ENCODE data around the gene MUC2. TPM values are rescaled to one million over a fixed set of nuclear protein-coding genes. Genes with fewer than 3 reads are reported as not detected.

MUC2 gene
- total RNA-seq, 4 donors from 2014 or later = 0.08 TPM; not detected in 3

- Histone ChIP-seq H3K4me3 (no peak overlapping the region), H3K27me3 (peaks cover 95% of the 10 kb centered on the region)
These were observed 23.1 kb upstream of the MUC2 start for GRCh38 chr11:1051356-1052132.

GRCh38 chr11:1052133-1053011 is 22.3 kb upstream of the MUC2 start:
- WGBS, 2 donors (ENCODE audit: low coverage in 1 of 2) = 70% methylated on average over 2 of the region's 25 CpGs; no CpG with 5 or more reads in 1 of the 2 donors
- H3K27me3 ChIP-seq = peaks cover 99% of the 10 kb centered on the region

More at GRCh38 chr11:1051356-1052132, 23.1 kb upstream of the MUC2 start:
- Histone ChIP-seq H3K9me3 (no peaks in the 10 kb centered on the region), H3K27ac (no peak overlapping the region), H3K36me3 (no peaks in the 10 kb centered on the region), H3K4me1 (peaks cover 0 to 8% (median 0%) of the 10 kb centered on the region in 3 donors)
- peak; percentile 3 for ATAC-seq
- 67% methylated on average over 1 of the region's 15 CpGs; no CpG with 5 or more reads in 1 of the 2 donors for WGBS, 2 donors (ENCODE audit: low coverage in 1 of 2)
- TF ChIP-seq CTCF (IDR thresholded peaks at IDR 0.05) (no peak), POLR2AphosphoS5 (IDR thresholded peaks at IDR 0.05) (no peak), POLR2A (IDR thresholded peaks at IDR 0.05) (no peak), EP300 (IDR thresholded peaks at IDR 0.05) (no peak)

DNA sequence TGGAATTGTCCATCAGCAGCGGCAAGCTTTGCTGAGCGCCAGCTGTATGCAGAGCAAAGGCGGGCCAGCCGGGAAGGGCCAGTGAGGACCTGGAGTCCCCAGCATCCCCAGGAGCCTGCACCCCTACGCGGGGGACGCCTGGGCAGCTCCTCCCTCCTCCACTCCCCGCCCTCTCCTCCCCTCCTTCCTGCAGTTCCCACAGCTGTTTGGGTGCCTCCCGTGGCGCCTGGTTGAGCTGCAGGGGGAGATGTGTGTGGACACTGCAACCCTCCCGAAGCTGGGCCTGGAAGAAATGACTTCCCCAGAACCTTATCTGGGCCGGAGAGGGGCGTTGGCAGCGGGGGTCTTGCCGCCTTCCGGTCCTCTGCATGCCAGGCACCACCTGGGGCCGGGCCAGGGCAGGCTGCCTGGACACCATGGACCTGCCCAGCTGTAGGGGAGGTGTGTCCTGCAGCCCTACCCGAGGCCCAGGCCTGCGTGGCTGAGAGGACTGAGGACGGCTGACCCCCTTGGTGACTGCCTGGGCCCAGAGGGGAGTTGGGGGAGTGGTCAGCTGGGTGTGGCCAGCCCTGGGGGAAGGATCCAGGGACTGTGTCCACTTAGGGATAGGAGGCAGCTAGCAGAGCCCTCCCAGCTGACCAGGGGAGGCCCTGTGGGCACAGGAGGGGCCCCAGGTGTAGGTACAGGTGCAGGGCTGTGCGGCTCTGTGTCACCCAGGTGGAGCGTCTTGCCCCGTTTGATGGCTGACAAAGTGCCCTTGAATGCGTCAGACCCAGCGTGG is 21.4 kb upstream of the MUC2 start:
- H3K27me3 ChIP-seq = peaks cover 99% of the 10 kb centered on the region
- no peak for TF ChIP-seq POLR2A (IDR thresholded peaks at IDR 0.05)
- no peak for TF ChIP-seq EP300 (IDR thresholded peaks at IDR 0.05)
- TF ChIP-seq POLR2AphosphoS5 (IDR thresholded peaks at IDR 0.05) = no peak
- no peak for ATAC-seq

More at GRCh38 chr11:1052133-1053011, 22.3 kb upstream of the MUC2 start:
- H3K36me3 ChIP-seq = no peaks in the 10 kb centered on the region
- peaks cover 0 to 8% (median 0%) of the 10 kb centered on the region in 3 donors for H3K4me1 ChIP-seq
- H3K9me3 ChIP-seq = no peaks in the 10 kb centered on the region
- TF ChIP-seq POLR2A (IDR thresholded peaks at IDR 0.05) (no peak), CTCF (IDR thresholded peaks at IDR 0.05) (no peak), EP300 (IDR thresholded peaks at IDR 0.05) (no peak), POLR2AphosphoS5 (IDR thresholded peaks at IDR 0.05) (no peak)
- no peak for ATAC-seq
- H3K27ac ChIP-seq = no peak overlapping the region
- no peak overlapping the region for H3K4me3 ChIP-seq

DNA sequence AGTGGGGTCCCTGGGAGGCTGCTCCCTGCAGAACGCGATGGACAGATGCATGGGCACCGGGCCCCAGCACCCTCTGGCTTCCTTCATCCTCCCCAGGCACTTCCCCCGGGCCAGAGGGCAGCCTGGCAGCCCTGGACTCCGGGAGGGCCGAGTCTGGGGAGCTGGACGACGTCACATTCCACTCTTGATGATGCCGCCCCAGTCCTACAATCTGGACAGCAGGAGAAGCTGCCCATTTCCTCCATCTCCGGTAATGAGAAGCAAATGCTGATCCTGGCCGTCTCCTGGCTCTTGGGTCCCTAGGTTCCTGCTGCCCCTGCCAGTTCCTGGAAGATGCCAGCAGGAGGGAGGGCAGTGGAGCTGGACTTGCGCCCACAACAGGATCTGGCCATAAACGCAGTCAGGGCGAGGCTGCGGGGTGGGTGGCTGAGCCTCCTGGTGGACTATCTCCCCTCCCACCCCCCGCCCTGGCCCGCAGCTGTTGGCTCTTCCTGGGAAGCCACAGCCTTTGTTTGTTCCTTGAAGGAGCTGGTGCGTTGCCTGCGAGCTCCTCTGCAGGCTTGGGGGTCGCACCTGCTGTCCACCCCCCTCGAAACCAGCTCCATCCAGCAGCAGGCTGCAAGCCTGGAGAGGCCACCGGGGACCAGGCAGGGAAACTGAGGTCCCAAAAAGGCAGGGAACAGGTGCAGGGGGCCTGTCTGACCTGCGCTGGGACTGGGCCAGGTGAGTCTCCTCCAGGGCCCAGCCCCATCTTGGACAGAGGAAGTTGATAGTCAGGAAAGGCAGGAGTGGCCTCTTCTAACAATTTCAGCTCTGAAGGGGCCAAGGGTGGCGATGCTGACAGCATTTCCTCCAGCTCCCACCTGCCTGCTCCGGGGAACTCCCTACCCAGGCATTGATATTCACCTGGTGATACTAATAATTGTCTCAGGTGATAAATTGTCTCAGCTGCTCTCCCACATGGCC is 20.2 kb upstream of the MUC2 start:
- H3K9me3 ChIP-seq = no peaks in the 10 kb centered on the region
- H3K36me3 ChIP-seq = no peaks in the 10 kb centered on the region
- ATAC-seq = no peak
- 38 to 45% methylated on average over 4 to 6 of the region's 25 CpGs for WGBS, 2 donors (ENCODE audit: low coverage in 1 of 2)
- TF ChIP-seq CTCF (IDR thresholded peaks at IDR 0.05) = no peak
- no peak overlapping the region for H3K4me3 ChIP-seq
- peaks cover 89% of the 10 kb centered on the region for H3K27me3 ChIP-seq
- peaks cover 0 to 8% (median 0%) of the 10 kb centered on the region in 3 donors for H3K4me1 ChIP-seq
- H3K27ac ChIP-seq = no peak overlapping the region

More for the DNA sequence above, 21.4 kb upstream of the MUC2 start:
- peaks cover 0 to 8% (median 0%) of the 10 kb centered on the region in 3 donors for H3K4me1 ChIP-seq
- WGBS, 2 donors (ENCODE audit: low coverage in 1 of 2) = 82% methylated on average over 3 of the region's 25 CpGs; no CpG with 5 or more reads in 1 of the 2 donors
- H3K4me3 ChIP-seq = no peak overlapping the region
- H3K9me3 ChIP-seq = no peaks in the 10 kb centered on the region
- no peaks in the 10 kb centered on the region for H3K36me3 ChIP-seq
- no peak overlapping the region for H3K27ac ChIP-seq
